T-cell (primary cell): ENCODE data around the gene LDHB. TPM values are rescaled to one million over a fixed set of nuclear protein-coding genes. Genes with fewer than 3 reads are reported as not detected.

ENCODE experiments used
- ATAC-seq, 4 experiments: fragments of 200-7000 bp in 3 of 4; fragments of 150-1000 bp in 1 of 4; cut with Tn5 transposase; replicated peaks in 1 of 4; 1 replicate in 3 of 4; 2 replicates in 1 of 4; pipeline ENCODE4 v1.10.0; 2021; ENCODE audit warnings: moderate library complexity in 3 of 4, mild to moderate bottlenecking in 2 of 4, moderate number of reproducible peaks in 1 of 4
- CTCF ChIA-PET, 2 donors: fragments of 300-600 bp; sonication (Branson Sonifier 250); formaldehyde crosslinking; loops; one replicate each; lab custom pipeline; 2022; ENCODE audit warnings: antibody characterized with exemption in 2 of 2; lab: Charles Lee
- POLR2A ChIA-PET, 2 donors: fragments of 300-600 bp; sonication (Branson Sonifier 250); formaldehyde crosslinking; loops; one replicate each; lab custom pipeline; 2022; ENCODE audit warnings: antibody characterized with exemption in 2 of 2; lab: Charles Lee
- DNase-seq, 35 experiments: peaks; one replicate each; pipeline versions ENCODE4 v3.0.0 to v3.0.0-alpha.2; 2013 to 2023
- H3K27ac ChIP-seq: one replicate; pipeline ENCODE4 v1.5.1; 2013; ENCODE audit warnings: low read length
- H3K27me3 ChIP-seq, 2 experiments: replicated peaks in 1 of 2; 1 replicate in 1 of 2; 2 replicates in 1 of 2; pipeline versions ENCODE4 v1.6.1 to v1.7.0; 2013; ENCODE audit warnings: low read length in 1 of 2, mixed read lengths in 1 of 2; ENCODE audit not compliant: control insufficient read depth in 2 of 2, insufficient read depth in 2 of 2; ENCODE audit errors: extremely low read depth in 1 of 2
- H3K36me3 ChIP-seq, 2 donors: 1 replicate in 1 of 2; 2 replicates in 1 of 2; pipeline versions ENCODE4 v1.6.1 to v1.7.0; 2013; ENCODE audit warnings: low read length in 1 of 2; ENCODE audit not compliant: control insufficient read depth in 2 of 2, insufficient read depth in 1 of 2; ENCODE audit errors: extremely low read depth in 1 of 2
- H3K4me1 ChIP-seq, 2 experiments: 1 replicate in 1 of 2; 2 replicates in 1 of 2; pipeline versions ENCODE4 v1.6.1 to v1.7.0; 2013; ENCODE audit warnings: low read length in 2 of 2, mixed read lengths in 1 of 2; ENCODE audit not compliant: insufficient read depth in 2 of 2, control insufficient read depth in 1 of 2; ENCODE audit errors: extremely low read depth in 1 of 2
- H3K4me3 ChIP-seq, 2 donors: 1 replicate in 1 of 2; 2 replicates in 1 of 2; pipeline versions ENCODE4 v1.5.1 to v1.7.0; 2013; ENCODE audit warnings: mild to moderate bottlenecking in 2 of 2, low read length in 1 of 2, moderate library complexity in 1 of 2; ENCODE audit not compliant: control insufficient read depth in 1 of 2; ENCODE audit errors: extremely low read depth in 1 of 2
- H3K9me3 ChIP-seq: 2 replicates; pipeline ENCODE4 v1.7.0; 2013
- H3K27ac Mint-ChIP-seq, 2 donors: one replicate each; pipeline ENCODE4 v1.8.0; 2020 to 2021; ENCODE audit warnings: mild to moderate bottlenecking in 2 of 2, mixed read lengths in 2 of 2
- H3K27me3 Mint-ChIP-seq, 2 donors: one replicate each; pipeline ENCODE4 v1.8.0; 2021 to 2022; ENCODE audit warnings: mixed read lengths in 2 of 2
- H3K36me3 Mint-ChIP-seq: one replicate; pipeline ENCODE4 v1.8.0; 2021; ENCODE audit warnings: mixed read lengths
- H3K4me1 Mint-ChIP-seq, 3 donors: one replicate each; pipeline ENCODE4 v1.8.0; 2020 to 2022; ENCODE audit warnings: mixed read lengths in 3 of 3, mild to moderate bottlenecking in 1 of 3
- H3K4me3 Mint-ChIP-seq, 3 donors: one replicate each; pipeline ENCODE4 v1.8.0; 2020 to 2022; ENCODE audit warnings: mild to moderate bottlenecking in 3 of 3, mixed read lengths in 3 of 3, moderate library complexity in 3 of 3
- H3K9me3 Mint-ChIP-seq, 3 donors: one replicate each; pipeline ENCODE4 v1.8.0; 2020 to 2022; ENCODE audit warnings: mixed read lengths in 3 of 3
- WGBS: methylation state at CpG from one replicate; pipeline ENCODE4 v1.1.5; 2013; ENCODE audit warnings: missing lambda C conversion rate; ENCODE audit not compliant: insufficient coverage; 5-methylcytosine and 5-hydroxymethylcytosine counted together
- total RNA-seq, 35 experiments: library from RNA in 6 of 35; stranded (reverse) in 6 of 35; fragments of 120-200 nt in 1 of 35; gene quantifications; one replicate each; pipeline versions ENCODE4 v1.2.1 to v1.2.4 and lab custom pipeline; 2013 to 2026

LDHB gene
- total RNA-seq, 5 donors from 2014 or later (not counting 1 experiment from before 2014, with no cell fraction given): 680 to 879 (median 854) TPM

- 94% methylated on average over 8 of the region's 10 CpGs for WGBS
- no peak overlapping the region for H3K4me3 Mint-ChIP-seq
- DNase-seq: no peak
- Histone ChIP-seq H3K27me3 (no peaks in the 10 kb centered on the region), H3K4me1 (peaks cover 5 to 12% of the 10 kb centered on the region in 2 experiments), H3K36me3 (no peaks in the 10 kb centered on the region), H3K4me3 (no peak overlapping the region), H3K9me3 (no peaks in the 10 kb centered on the region), H3K27ac (no peak overlapping the region)
- H3K36me3 Mint-ChIP-seq: peaks cover 2% of the 10 kb centered on the region
- peaks cover 31 to 38% (median 34%) of the 10 kb centered on the region in 3 donors for H3K4me1 Mint-ChIP-seq
- ATAC-seq: no peak
- ChIA-PET POLR2A (no interaction called here), CTCF (no interaction called here)
- no peak overlapping the region for H3K27ac Mint-ChIP-seq
- peaks cover 0 to 3% of the 10 kb centered on the region in 2 donors for H3K27me3 Mint-ChIP-seq
- H3K9me3 Mint-ChIP-seq: peaks cover 0 to 4% (median 3%) of the 10 kb centered on the region in 3 donors
Measured at GRCh38 chr12:21694660-21695059, 37.0 kb upstream of the LDHB start.

- no peak for DNase-seq
- Mint-ChIP-seq H3K36me3 (peaks cover 10% of the 10 kb centered on the region), H3K9me3 (peaks cover 3 to 16% (median 12%) of the 10 kb centered on the region in 3 donors), H3K27me3 (no peaks in the 10 kb centered on the region), H3K27ac (peak overlapping the region; percentile 87 to 97), H3K4me3 (peak overlapping the region in 1 of 3 donors; percentile 55), H3K4me1 (peaks cover 25 to 34% (median 27%) of the 10 kb centered on the region in 3 donors)
- peaks cover 0 to 10% of the 10 kb centered on the region in 2 experiments for H3K27me3 ChIP-seq
- POLR2A ChIA-PET: no interaction called here
- no CpG with 5 or more reads among the region's 1 CpG for WGBS
- H3K36me3 ChIP-seq: no peaks in the 10 kb centered on the region
- H3K27ac ChIP-seq: peak overlapping the region; percentile 22
- H3K9me3 ChIP-seq: peaks cover 4% of the 10 kb centered on the region
- H3K4me3 ChIP-seq: no peak overlapping the region
- peaks cover 5 to 12% of the 10 kb centered on the region in 2 experiments for H3K4me1 ChIP-seq
- CTCF ChIA-PET: interaction anchor here (1.0 to 1.2 kb wide), 3 partner anchors 8 to 327 kb away, joined by 3 to 4 read pairs (median 3); no protein-coding TSS in a partner anchor
- ATAC-seq: no peak
Measured at GRCh38 chr12:21691515-21691914, 33.9 kb upstream of the LDHB start.

GRCh38 chr12:21690704-21691368 is 33.2 kb upstream of the LDHB start:
- POLR2A ChIA-PET: no interaction called here
- H3K27ac Mint-ChIP-seq: peak overlapping the region; percentile 87 to 97
- ATAC-seq: peak; percentile 76 to 90 (median 84)

GRCh38 chr12:21683115-21683514 is 25.5 kb upstream of the LDHB start:
- whole genome bisulfite sequencing: no CpG with 5 or more reads among the region's 3 CpGs
- peaks cover 23 to 24% (median 24%) of the 10 kb centered on the region in 3 donors for H3K4me1 Mint-ChIP-seq
- no peaks in the 10 kb centered on the region for H3K36me3 ChIP-seq

More at GRCh38 chr12:21690704-21691368, 33.2 kb upstream of the LDHB start:
- Histone ChIP-seq H3K27me3 (peaks cover 0 to 10% of the 10 kb centered on the region in 2 experiments), H3K27ac (peak overlapping the region; percentile 22), H3K4me1 (peaks cover 5 to 12% of the 10 kb centered on the region in 2 experiments), H3K36me3 (no peaks in the 10 kb centered on the region), H3K4me3 (no peak overlapping the region), H3K9me3 (peaks cover 4% of the 10 kb centered on the region)
- peak in 1 of 35 experiments; percentile 25 for DNase-seq
- Mint-ChIP-seq H3K27me3 (no peaks in the 10 kb centered on the region), H3K36me3 (peaks cover 10% of the 10 kb centered on the region), H3K4me3 (peak overlapping the region; percentile 2 to 61 (median 55)), H3K4me1 (peaks cover 25 to 34% (median 27%) of the 10 kb centered on the region in 3 donors), H3K9me3 (peaks cover 3 to 16% (median 12%) of the 10 kb centered on the region in 3 donors)
- CTCF ChIA-PET: interaction anchor here (1.0 to 1.2 kb wide), 3 partner anchors 9 to 327 kb away, joined by 3 to 4 read pairs (median 3); no protein-coding TSS in a partner anchor
- WGBS: 0% methylated on average over 1 of the region's 2 CpGs

GRCh38 chr12:21678959-21679358 is 21.3 kb upstream of the LDHB start:
- Mint-ChIP-seq H3K27me3 (no peaks in the 10 kb centered on the region), H3K4me3 (peak overlapping the region; percentile 18 to 72 (median 25)), H3K9me3 (no peaks in the 10 kb centered on the region), H3K4me1 (peaks cover 52 to 59% (median 59%) of the 10 kb centered on the region in 3 donors), H3K27ac (peak overlapping the region; percentile 93 to 96), H3K36me3 (no peaks in the 10 kb centered on the region)
- H3K4me3 ChIP-seq: no peak overlapping the region
- peak overlapping the region; percentile 65 for H3K27ac ChIP-seq
- DNase-seq (no peak), ATAC-seq (peak in 2 of 4 experiments; percentile 5 to 21)
- H3K9me3 ChIP-seq: no peaks in the 10 kb centered on the region
- no peaks in the 10 kb centered on the region for H3K27me3 ChIP-seq
- WGBS: no CpG with 5 or more reads among the region's 1 CpG
- CTCF ChIA-PET: interaction anchor here (0.6 to 3.1 kb wide), 7 partner anchors 19 to 780 kb away, joined by 3 to 12 read pairs (median 4); partner anchors contain the start of gene LDHB (in 1 of the 2)
- POLR2A ChIA-PET: interaction anchor here in 1 of 2 donors (0.6 kb wide), 1 partner anchor 118 kb away, joined by 3 read pairs; no protein-coding TSS in a partner anchor
- no peaks in the 10 kb centered on the region for H3K36me3 ChIP-seq
- H3K4me1 ChIP-seq: peaks cover 34 to 48% of the 10 kb centered on the region in 2 experiments

More at GRCh38 chr12:21683115-21683514, 25.5 kb upstream of the LDHB start:
- H3K27ac ChIP-seq: no peak overlapping the region
- H3K4me1 ChIP-seq: peaks cover 8 to 17% of the 10 kb centered on the region in 2 experiments
- Mint-ChIP-seq H3K9me3 (no peaks in the 10 kb centered on the region), H3K27ac (no peak overlapping the region), H3K36me3 (no peaks in the 10 kb centered on the region), H3K4me3 (no peak overlapping the region), H3K27me3 (no peaks in the 10 kb centered on the region)
- ChIA-PET CTCF (interaction anchor here (0.5 to 3.4 kb wide), 6 partner anchors 13 to 245 kb away, joined by 3 to 13 read pairs (median 4); partner anchors contain the start of genes GYS2 (in 1 of the 2) and PYROXD1 (in 1 of the 2)), POLR2A (interaction anchor here in 1 of 2 donors (0.6 kb wide), 1 partner anchor 95 kb away, joined by 4 read pairs; no protein-coding TSS in a partner anchor)
- ATAC-seq: no peak
- H3K9me3 ChIP-seq: no peaks in the 10 kb centered on the region
- peaks cover 0 to 9% of the 10 kb centered on the region in 2 experiments for H3K27me3 ChIP-seq
- no peak for DNase-seq
- no peak overlapping the region for H3K4me3 ChIP-seq
